ENCODE measurements around the gene MAP1LC3A. TPM values are rescaled to one million over a fixed set of nuclear protein-coding genes. Genes with fewer than 3 reads are reported as not detected.

The MAP1LC3A gene
- total and polyA plus RNA-seq, 8 donors = 11.7 to 98.4 (median 50.4) TPM

DNA sequence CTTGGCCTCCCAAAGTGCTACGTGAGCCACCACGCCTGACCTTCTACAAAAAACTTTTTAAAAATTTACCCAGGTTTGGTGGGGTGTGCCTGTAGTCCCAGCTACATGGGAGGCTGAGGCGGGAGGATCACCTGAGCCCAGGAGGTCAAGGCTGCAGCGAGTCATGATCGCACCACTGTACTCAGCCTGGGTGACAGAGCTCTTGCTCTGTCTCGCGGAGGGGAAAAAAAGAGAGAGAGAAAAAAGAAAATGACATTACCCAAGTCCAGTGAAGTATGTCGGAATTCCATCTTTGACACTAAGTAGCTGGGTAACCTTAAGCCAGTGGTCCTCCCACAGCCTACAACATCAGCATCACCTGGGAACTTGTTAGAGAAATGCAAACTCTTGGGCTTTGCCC, 18.8 kb upstream of the MAP1LC3A start:
- TF ChIP-seq, protein P1, sequence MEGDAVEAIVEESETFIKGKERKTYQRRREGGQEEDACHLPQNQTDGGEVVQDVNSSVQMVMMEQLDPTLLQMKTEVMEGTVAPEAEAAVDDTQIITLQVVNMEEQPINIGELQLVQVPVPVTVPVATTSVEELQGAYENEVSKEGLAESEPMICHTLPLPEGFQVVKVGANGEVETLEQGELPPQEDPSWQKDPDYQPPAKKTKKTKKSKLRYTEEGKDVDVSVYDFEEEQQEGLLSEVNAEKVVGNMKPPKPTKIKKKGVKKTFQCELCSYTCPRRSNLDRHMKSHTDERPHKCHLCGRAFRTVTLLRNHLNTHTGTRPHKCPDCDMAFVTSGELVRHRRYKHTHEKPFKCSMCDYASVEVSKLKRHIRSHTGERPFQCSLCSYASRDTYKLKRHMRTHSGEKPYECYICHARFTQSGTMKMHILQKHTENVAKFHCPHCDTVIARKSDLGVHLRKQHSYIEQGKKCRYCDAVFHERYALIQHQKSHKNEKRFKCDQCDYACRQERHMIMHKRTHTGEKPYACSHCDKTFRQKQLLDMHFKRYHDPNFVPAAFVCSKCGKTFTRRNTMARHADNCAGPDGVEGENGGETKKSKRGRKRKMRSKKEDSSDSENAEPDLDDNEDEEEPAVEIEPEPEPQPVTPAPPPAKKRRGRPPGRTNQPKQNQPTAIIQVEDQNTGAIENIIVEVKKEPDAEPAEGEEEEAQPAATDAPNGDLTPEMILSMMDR (IDR thresholded peaks at IDR 0.05) = no peak
- TF ChIP-seq EP300 (IDR thresholded peaks at IDR 0.05) (no peak), POLR2A (IDR thresholded peaks at IDR 0.05) (no peak), POLR2AphosphoS5 (IDR thresholded peaks at IDR 0.05) (no peak)
- Histone ChIP-seq H3K4me1 (peaks cover 0 to 19% (median 2%) of the 10 kb centered on the region in 4 donors), H3K36me3 (peaks cover 40 to 81% (median 72%) of the 10 kb centered on the region in 4 donors), H3K27ac (no peak overlapping the region), H3K27me3 (no peaks in the 10 kb centered on the region), H3K4me3 (no peak overlapping the region), H3K9me3 (no peaks in the 10 kb centered on the region)
- intact Hi-C loops (cut with DNase I; ENCODE audit: low total_unique reads) = no loop called here
- no peak for DNase-seq
- 92 to 97% (median 95%) methylated on average over 8 of the region's 8 CpGs for WGBS, 5 donors

DNA sequence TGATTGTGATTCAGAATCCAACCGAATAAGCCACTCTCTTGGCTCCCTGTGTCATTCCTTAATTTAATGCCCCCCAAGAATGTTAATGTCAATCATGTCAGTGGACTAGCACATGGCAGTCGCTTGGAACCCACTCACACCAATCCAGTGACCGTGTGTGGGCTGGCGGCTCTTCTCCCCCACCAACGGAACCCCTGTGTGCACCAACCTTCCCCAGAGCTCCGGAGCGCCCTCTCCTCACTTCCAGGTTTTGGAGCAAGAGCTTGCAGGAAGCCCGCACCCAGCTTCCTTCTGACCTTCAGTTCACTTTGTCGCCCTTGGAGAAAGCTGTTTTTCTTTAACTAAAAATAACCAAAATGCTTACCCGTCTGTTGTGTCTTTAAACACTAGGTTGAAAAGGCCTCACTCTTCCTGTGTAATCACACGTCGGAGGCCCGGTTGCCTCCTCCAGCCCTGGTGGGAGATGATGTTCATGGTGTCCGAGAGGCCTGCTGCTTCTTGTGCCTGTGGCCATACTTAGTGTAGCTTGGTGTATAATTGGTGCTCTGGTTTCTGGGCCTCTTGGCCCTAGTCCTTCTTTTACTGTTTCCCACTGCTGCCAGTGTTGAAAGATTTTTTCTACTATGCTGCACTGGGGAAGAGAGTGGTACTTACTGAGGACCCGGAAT, 17.8 kb upstream of the MAP1LC3A start:
- 86 to 91% (median 87%) methylated on average over 15 of the region's 15 CpGs for WGBS, 5 donors
- no peak for TF ChIP-seq POLR2A (IDR thresholded peaks at IDR 0.05)
- no peak for TF ChIP-seq POLR2AphosphoS5 (IDR thresholded peaks at IDR 0.05)
- no peak for TF ChIP-seq EP300 (IDR thresholded peaks at IDR 0.05)
- TF ChIP-seq, protein P1 (IDR thresholded peaks at IDR 0.05) = no peak
- H3K36me3 ChIP-seq = peaks cover 30 to 71% (median 62%) of the 10 kb centered on the region in 4 donors
- intact Hi-C loops (cut with DNase I; ENCODE audit: low total_unique reads) = no loop called here
- H3K9me3 ChIP-seq = no peaks in the 10 kb centered on the region
- H3K4me3 ChIP-seq = no peak overlapping the region
- no peak for DNase-seq
- peaks cover 0 to 20% (median 2%) of the 10 kb centered on the region in 4 donors for H3K4me1 ChIP-seq
- H3K27me3 ChIP-seq = no peaks in the 10 kb centered on the region
- no peak overlapping the region for H3K27ac ChIP-seq

DNA sequence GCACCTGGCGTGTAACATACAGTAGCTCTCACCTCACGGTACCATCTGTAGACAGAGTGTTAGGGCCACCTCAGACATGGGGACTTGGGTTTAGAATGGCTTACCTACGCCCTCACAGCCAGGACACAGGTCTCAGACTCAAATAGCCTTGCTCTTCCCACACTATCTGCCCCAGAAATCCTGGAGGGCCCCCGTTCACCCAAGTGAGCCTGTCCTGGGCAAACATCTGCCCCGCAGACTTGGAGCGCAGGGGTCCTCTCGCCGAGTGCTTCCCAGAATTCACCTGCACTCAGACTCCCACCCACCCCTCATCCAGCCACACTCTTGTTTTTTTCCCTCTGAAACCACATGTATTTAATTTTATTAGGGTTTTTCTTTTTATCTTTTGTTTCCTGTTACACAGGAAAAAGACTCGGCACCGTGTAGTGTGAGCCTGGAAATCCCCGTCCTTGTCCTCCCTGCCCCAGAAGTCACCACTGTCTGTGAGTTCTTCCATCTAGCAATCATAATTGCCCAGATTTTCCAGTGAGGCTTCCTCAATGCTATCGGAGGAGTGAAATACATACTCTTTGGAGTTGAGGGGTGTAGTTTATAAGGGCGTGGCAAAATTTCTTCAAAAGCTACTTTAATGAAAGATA, 17.1 kb upstream of the MAP1LC3A start:
- no peak for DNase-seq
- H3K27ac ChIP-seq = no peak overlapping the region
- 85 to 87% (median 85%) methylated on average over 13 of the region's 13 CpGs for WGBS, 5 donors
- no peaks in the 10 kb centered on the region for H3K9me3 ChIP-seq
- H3K4me1 ChIP-seq = peaks cover 0 to 20% (median 2%) of the 10 kb centered on the region in 4 donors
- peaks cover 23 to 64% (median 56%) of the 10 kb centered on the region in 4 donors for H3K36me3 ChIP-seq
- intact Hi-C loops (cut with DNase I; ENCODE audit: low total_unique reads) = no loop called here
- TF ChIP-seq POLR2A (IDR thresholded peaks at IDR 0.05) (no peak), POLR2AphosphoS5 (IDR thresholded peaks at IDR 0.05) (no peak), EP300 (IDR thresholded peaks at IDR 0.05) (no peak)
- TF ChIP-seq, protein P1 (IDR thresholded peaks at IDR 0.05) = no peak
- H3K27me3 ChIP-seq = no peaks in the 10 kb centered on the region
- H3K4me3 ChIP-seq = no peak overlapping the region

DNA sequence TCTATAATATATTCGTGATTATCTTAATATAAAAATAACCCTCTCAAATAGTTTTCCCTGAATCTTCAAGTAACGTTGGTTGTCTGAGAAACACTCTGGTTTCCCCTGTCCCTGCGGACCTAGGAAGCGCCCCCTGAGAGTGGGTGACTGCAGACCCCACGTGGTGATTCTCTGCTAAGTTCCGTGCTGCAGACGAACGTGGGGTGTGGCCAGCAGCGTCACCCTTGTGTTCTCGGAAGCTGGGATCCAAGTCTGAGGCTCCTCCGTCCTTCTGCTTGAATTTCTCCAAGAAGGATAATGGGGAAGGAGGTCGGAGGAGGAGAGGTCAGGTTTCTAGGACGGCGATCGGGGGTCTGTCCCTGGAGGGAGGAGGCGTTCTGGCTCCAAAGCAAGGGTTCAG, 16.6 kb upstream of the MAP1LC3A start:
- H3K27me3 ChIP-seq = no peaks in the 10 kb centered on the region
- H3K4me1 ChIP-seq = peaks cover 0 to 20% (median 2%) of the 10 kb centered on the region in 4 donors
- no peak overlapping the region for H3K4me3 ChIP-seq
- peaks cover 22 to 59% (median 50%) of the 10 kb centered on the region in 4 donors for H3K36me3 ChIP-seq
- intact Hi-C loops (cut with DNase I; ENCODE audit: low total_unique reads) = no loop called here
- no peaks in the 10 kb centered on the region for H3K9me3 ChIP-seq
- DNase-seq = no peak
- H3K27ac ChIP-seq = no peak overlapping the region
- WGBS, 5 donors = 81 to 85% (median 82%) methylated on average over 16 of the region's 16 CpGs
- no peak for TF ChIP-seq POLR2A (IDR thresholded peaks at IDR 0.05)
- no peak for TF ChIP-seq POLR2AphosphoS5 (IDR thresholded peaks at IDR 0.05)
- TF ChIP-seq, protein P1 (IDR thresholded peaks at IDR 0.05) = no peak
- TF ChIP-seq EP300 (IDR thresholded peaks at IDR 0.05) = no peak

Data from stomach (tissue), 9 donors.